Measurements from ENCODE around the gene FZR1.
A peak's percentile ranks its signal among the peaks of the same experiment; 100 is the strongest.
"Not testable (repeated sequence)": the region's sequence is repeated elsewhere in the genome, so short reads cannot be mapped to it uniquely, and the experiment has no call there.

FZR1 gene

GRCh38 chr19:3507371-3508120 lies 1.4 kb downstream of the FZR1 start:
- H3K4me3 ChIP-seq, result peak overlapping the region; percentile 93
- H3K9ac ChIP-seq (ENCODE audit: insufficient read length), result peak overlapping the region; percentile 96
- TF ChIP-seq EZH2 (IDR thresholded peaks at IDR 0.05), result no peak
- no peak for TF ChIP-seq POLR2AphosphoS5 (IDR thresholded peaks at IDR 0.05; ENCODE audit: borderline replicate concordance, low read depth, low read length)
- no peak for TF ChIP-seq FOXP2 (optimal IDR thresholded peaks at IDR 0.05; ENCODE audit: control extremely low read depth, extremely low read length, insufficient read depth)
- no peak for DNase-seq (ENCODE audit: low read depth, low spot score)
- no peaks in the 10 kb centered on the region for H3K9me3 ChIP-seq (ENCODE audit: low read depth, low read length)
- peaks cover 21% of the 10 kb centered on the region; the same call in 1 of the 2 replicates for H3K36me3 ChIP-seq (ENCODE audit: insufficient read depth, low read length)
- no peak overlapping the region for H3K27ac ChIP-seq

GRCh38 chr19:3508121-3508661 lies 2.1 kb downstream of the FZR1 start:
- not testable (repeated sequence) for H3K27ac ChIP-seq; H3K9me3 ChIP-seq (ENCODE audit: low read depth, low read length); H3K9ac ChIP-seq (ENCODE audit: insufficient read length); H3K4me3 ChIP-seq; DNase-seq (ENCODE audit: low read depth, low spot score)
- H3K36me3 ChIP-seq (ENCODE audit: insufficient read depth, low read length), result peaks cover 21% of the 10 kb centered on the region; the same call in 1 of the 2 replicates

DNA sequence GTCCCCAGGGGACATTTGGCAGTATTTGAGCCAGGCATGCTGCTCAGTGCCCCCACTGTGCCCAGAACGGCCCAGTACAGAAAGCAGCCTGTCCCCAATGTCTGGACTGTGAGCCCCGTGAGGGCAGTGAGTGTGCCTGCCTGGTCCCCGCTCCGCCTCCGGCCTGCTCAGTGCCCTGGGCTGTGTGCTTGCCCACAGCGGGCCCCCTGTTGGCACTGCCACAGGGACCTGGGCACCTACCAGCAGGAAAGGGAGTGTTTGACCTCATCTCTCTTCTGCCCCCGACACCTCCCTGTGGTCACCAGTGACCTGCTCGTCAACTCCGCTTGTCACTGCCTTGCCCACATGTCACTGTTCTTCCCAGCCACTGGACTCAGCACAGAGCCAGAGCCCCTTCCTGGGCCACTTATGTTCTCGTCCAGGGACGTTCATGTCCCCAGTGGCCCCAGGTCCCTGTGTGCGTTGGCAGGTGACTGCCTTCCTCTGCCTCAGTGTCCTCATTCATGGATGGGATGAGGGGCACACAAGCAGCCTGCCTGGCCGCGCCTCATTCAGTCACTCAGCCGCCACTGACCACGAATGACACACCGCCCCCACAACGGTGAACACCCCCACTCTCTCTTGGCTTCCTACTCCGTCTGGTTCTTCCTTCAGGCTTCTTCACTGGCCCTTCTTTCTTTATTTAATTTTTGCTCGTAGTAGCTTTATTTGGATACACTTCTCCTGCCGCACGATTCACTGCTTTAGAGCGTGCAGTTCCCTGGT lies 2.8 kb downstream of the FZR1 start:
- no peak overlapping the region for H3K27ac ChIP-seq
- DNase-seq (ENCODE audit: low read depth, low spot score), result no peak

GRCh38 chr19:3509566-3509989 lies 3.5 kb downstream of the FZR1 start:
- Histone ChIP-seq H3K4me3 (no peak overlapping the region), H3K27ac (no peak overlapping the region), H3K9ac (ENCODE audit: insufficient read length) (no peak overlapping the region), H3K9me3 (ENCODE audit: low read depth, low read length) (no peaks in the 10 kb centered on the region), H3K36me3 (ENCODE audit: insufficient read depth, low read length) (peaks cover 21% of the 10 kb centered on the region; the same call in 1 of the 2 replicates)
- TF ChIP-seq FOXP2 (optimal IDR thresholded peaks at IDR 0.05; ENCODE audit: control extremely low read depth, extremely low read length, insufficient read depth) (no peak), POLR2AphosphoS5 (IDR thresholded peaks at IDR 0.05; ENCODE audit: borderline replicate concordance, low read depth, low read length) (no peak), EZH2 (IDR thresholded peaks at IDR 0.05) (no peak)
- DNase-seq (ENCODE audit: low read depth, low spot score), result no peak

More for the DNA sequence above, 2.8 kb downstream of the FZR1 start:
- no peaks in the 10 kb centered on the region for H3K9me3 ChIP-seq (ENCODE audit: low read depth, low read length)
- peaks cover 21% of the 10 kb centered on the region; the same call in 1 of the 2 replicates for H3K36me3 ChIP-seq (ENCODE audit: insufficient read depth, low read length)
- no peak overlapping the region for H3K9ac ChIP-seq (ENCODE audit: insufficient read length)
- no peak overlapping the region for H3K4me3 ChIP-seq
- TF ChIP-seq FOXP2 (optimal IDR thresholded peaks at IDR 0.05; ENCODE audit: control extremely low read depth, extremely low read length, insufficient read depth) (no peak), EZH2 (IDR thresholded peaks at IDR 0.05) (no peak), POLR2AphosphoS5 (IDR thresholded peaks at IDR 0.05; ENCODE audit: borderline replicate concordance, low read depth, low read length) (no peak)

DNA sequence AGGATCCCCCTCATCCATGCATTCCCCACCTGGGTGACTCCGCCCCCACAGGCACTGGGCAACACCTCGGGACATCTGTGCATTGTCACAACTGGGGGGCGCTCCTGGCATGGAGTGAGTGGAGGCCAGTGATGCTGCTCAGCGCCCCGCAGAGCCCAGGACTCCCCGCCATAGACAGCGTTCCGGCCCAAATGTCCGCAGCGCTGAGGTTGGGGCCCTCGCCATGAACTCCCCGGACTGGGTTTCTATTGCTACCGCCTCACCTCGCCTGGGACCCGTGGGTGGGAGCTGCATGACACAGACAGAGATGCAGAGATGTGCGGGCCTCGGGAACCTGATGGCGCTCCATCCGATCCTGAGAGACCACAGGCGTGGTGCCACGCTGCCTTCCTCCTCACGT lies 4.6 kb downstream of the FZR1 start:
- peaks cover 21% of the 10 kb centered on the region; the same call in 1 of the 2 replicates for H3K36me3 ChIP-seq (ENCODE audit: insufficient read depth, low read length)
- no peak for DNase-seq (ENCODE audit: low read depth, low spot score)
- no peak overlapping the region for H3K27ac ChIP-seq
- TF ChIP-seq POLR2AphosphoS5 (IDR thresholded peaks at IDR 0.05; ENCODE audit: borderline replicate concordance, low read depth, low read length), result no peak
- no peak for TF ChIP-seq FOXP2 (optimal IDR thresholded peaks at IDR 0.05; ENCODE audit: control extremely low read depth, extremely low read length, insufficient read depth)
- no peak for TF ChIP-seq EZH2 (IDR thresholded peaks at IDR 0.05)
- H3K9ac ChIP-seq (ENCODE audit: insufficient read length), result no peak overlapping the region
- no peaks in the 10 kb centered on the region for H3K9me3 ChIP-seq (ENCODE audit: low read depth, low read length)
- no peak overlapping the region for H3K4me3 ChIP-seq

GRCh38 chr19:3511506-3512251 lies 5.6 kb downstream of the FZR1 start:
- H3K9ac ChIP-seq (ENCODE audit: insufficient read length), result no peak overlapping the region
- H3K27ac ChIP-seq, result no peak overlapping the region
- peaks cover 21% of the 10 kb centered on the region; the same call in 1 of the 2 replicates for H3K36me3 ChIP-seq (ENCODE audit: insufficient read depth, low read length)
- H3K9me3 ChIP-seq (ENCODE audit: low read depth, low read length), result no peaks in the 10 kb centered on the region
- DNase-seq (ENCODE audit: low read depth, low spot score), result no peak
- TF ChIP-seq FOXP2 (optimal IDR thresholded peaks at IDR 0.05; ENCODE audit: control extremely low read depth, extremely low read length, insufficient read depth) (no peak), POLR2AphosphoS5 (IDR thresholded peaks at IDR 0.05; ENCODE audit: borderline replicate concordance, low read depth, low read length) (no peak), EZH2 (IDR thresholded peaks at IDR 0.05) (no peak)
- no peak overlapping the region for H3K4me3 ChIP-seq

- no peak overlapping the region for H3K4me3 ChIP-seq
- no peak overlapping the region for H3K27ac ChIP-seq
- TF ChIP-seq EZH2 (IDR thresholded peaks at IDR 0.05), result no peak
- no peak for TF ChIP-seq FOXP2 (optimal IDR thresholded peaks at IDR 0.05; ENCODE audit: control extremely low read depth, extremely low read length, insufficient read depth)
- no peak for TF ChIP-seq POLR2AphosphoS5 (IDR thresholded peaks at IDR 0.05; ENCODE audit: borderline replicate concordance, low read depth, low read length)
- H3K9ac ChIP-seq (ENCODE audit: insufficient read length), result no peak overlapping the region
- no peak for DNase-seq (ENCODE audit: low read depth, low spot score)
- H3K36me3 ChIP-seq (ENCODE audit: insufficient read depth, low read length), result peaks cover 21% of the 10 kb centered on the region; the same call in 1 of the 2 replicates
- no peaks in the 10 kb centered on the region for H3K9me3 ChIP-seq (ENCODE audit: low read depth, low read length)
Observed at GRCh38 chr19:3512562-3513228, 6.6 kb downstream of the FZR1 start.
